Measurements from ENCODE around the gene TMTC2.

The TMTC2 gene

DNA sequence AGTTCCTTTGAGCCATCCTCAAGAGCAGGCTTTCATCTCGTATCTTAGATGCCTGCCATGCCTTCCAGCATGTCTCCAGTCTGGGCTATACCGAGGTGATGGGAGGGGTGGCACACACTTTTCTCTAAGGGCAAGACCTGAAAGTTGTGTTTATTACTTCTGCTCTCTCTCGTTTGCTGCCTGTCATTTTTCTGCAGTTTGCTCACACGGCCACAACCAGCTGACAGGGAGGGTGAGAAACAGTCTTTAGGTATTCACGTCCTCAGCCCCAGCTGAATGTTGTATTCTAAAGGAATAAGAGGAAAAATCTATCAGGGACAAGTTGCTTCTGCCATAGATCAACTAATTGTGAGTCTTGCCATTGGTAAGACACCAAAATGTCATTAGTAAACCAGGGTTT lies 88.0 kb downstream of the TMTC2 start:
- no peak for DNase-seq (ENCODE audit: low read depth)
- H3K4me3 ChIP-seq (replicated peaks; ENCODE audit: low read depth, low read length): no peak overlapping the region
- TF ChIP-seq, protein P1, sequence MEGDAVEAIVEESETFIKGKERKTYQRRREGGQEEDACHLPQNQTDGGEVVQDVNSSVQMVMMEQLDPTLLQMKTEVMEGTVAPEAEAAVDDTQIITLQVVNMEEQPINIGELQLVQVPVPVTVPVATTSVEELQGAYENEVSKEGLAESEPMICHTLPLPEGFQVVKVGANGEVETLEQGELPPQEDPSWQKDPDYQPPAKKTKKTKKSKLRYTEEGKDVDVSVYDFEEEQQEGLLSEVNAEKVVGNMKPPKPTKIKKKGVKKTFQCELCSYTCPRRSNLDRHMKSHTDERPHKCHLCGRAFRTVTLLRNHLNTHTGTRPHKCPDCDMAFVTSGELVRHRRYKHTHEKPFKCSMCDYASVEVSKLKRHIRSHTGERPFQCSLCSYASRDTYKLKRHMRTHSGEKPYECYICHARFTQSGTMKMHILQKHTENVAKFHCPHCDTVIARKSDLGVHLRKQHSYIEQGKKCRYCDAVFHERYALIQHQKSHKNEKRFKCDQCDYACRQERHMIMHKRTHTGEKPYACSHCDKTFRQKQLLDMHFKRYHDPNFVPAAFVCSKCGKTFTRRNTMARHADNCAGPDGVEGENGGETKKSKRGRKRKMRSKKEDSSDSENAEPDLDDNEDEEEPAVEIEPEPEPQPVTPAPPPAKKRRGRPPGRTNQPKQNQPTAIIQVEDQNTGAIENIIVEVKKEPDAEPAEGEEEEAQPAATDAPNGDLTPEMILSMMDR (IDR thresholded peaks at IDR 0.05; ENCODE audit: low read length, missing control alignments): no peak

DNA sequence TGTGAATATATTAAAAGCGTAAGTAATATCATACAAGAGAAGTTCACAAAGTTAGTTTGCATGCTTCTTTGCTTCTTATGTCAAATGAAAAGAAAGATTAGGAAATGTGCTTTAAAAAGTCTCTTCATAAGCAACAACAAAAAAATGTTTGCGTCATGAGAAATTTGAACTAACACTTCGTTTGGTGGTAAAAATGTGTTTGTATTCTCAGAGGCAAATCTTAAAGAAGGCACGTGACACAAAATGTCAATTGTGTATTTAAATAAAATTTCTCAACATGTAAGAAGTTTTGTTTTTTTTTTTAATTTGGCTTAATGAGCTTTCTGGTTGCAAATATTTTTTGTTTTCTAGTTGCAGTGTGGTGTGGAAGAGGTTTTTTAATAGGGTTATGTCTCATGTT lies 93.8 kb downstream of the TMTC2 start:
- DNase-seq (ENCODE audit: low read depth): no peak
- H3K4me3 ChIP-seq (replicated peaks; ENCODE audit: low read depth, low read length): no peak overlapping the region
- TF ChIP-seq, protein P1 (IDR thresholded peaks at IDR 0.05; ENCODE audit: low read length, missing control alignments): no peak

DNA sequence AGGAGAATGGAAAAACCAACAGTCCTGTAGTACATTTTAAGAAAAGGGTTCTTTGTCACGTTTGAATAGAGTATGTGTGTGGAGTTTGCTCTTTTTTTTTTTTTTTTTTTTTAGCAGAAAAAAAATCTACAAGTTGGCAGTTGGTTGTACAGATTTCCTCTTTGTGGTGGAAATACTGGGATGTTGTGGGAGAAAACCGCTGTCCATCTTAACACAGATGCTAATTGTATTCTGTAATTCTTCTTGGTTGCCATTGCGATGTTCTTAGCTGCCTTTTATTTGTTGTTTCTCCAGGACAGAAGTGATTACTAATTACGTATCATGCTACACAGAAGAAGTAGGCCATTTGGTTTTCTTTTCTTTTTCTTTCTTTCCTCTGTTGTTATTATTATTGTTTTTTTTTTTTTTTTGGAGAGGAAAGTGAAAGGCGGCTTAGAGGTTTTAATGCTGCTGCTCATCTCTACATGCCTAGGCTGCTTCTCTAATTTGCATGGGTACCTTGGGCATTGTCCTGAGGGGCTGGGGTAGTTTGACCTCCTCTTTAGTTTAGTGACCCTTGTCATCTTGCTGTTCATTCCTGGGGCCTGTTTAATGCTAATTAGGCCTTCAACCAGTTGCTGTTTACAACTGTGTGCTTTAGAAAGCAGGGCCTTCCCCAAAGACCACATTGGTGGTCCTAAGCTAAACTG lies 94.7 kb downstream of the TMTC2 start:
- no peak for DNase-seq (ENCODE audit: low read depth)
- H3K4me3 ChIP-seq (replicated peaks; ENCODE audit: low read depth, low read length): no peak overlapping the region
- TF ChIP-seq, protein P1 (IDR thresholded peaks at IDR 0.05; ENCODE audit: low read length, missing control alignments): no peak

DNA sequence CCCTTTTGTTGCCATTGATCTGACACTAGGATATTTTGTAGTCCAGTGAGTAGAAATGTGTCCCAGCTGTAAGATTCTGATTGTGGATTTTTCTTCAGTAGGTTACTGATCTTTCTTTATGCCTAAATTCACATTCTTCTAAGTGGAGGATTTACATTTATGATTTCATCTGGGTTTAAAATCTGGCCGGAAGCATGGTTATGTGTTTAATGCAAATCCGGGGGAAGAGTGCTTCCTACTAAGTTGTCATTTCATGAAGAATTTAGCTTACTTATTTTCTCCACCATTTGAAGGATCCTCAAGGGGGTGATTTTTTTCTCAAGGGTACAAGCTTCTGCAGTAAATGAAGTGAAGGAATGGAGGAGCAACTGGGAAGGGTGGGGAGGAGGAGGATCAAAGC lies 96.7 kb downstream of the TMTC2 start:
- no peak overlapping the region for H3K4me3 ChIP-seq (replicated peaks; ENCODE audit: low read depth, low read length)
- DNase-seq (ENCODE audit: low read depth): no peak
- TF ChIP-seq, protein P1 (IDR thresholded peaks at IDR 0.05; ENCODE audit: low read length, missing control alignments): no peak

DNA sequence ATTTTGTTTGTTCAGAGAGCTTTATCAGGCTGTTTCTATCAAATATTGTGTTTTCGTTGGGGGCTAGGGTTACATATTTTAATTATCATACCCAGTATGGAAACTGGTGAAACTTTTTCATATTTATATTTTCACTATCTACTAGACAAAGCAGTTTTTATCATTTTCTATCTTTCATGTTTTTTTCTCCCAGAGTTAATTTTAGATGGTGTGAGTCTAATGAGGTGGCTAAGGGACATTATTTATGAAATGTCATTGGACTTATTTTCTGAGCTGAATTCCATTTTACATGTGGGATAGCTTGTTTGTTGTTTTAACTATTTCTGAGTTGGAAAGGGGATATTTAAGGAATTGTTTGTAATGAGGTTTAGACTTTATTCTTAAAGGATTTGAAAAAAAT lies 100.3 kb downstream of the TMTC2 start:
- DNase-seq (ENCODE audit: low read depth): no peak
- no peak overlapping the region for H3K4me3 ChIP-seq (replicated peaks; ENCODE audit: low read depth, low read length)

DNA sequence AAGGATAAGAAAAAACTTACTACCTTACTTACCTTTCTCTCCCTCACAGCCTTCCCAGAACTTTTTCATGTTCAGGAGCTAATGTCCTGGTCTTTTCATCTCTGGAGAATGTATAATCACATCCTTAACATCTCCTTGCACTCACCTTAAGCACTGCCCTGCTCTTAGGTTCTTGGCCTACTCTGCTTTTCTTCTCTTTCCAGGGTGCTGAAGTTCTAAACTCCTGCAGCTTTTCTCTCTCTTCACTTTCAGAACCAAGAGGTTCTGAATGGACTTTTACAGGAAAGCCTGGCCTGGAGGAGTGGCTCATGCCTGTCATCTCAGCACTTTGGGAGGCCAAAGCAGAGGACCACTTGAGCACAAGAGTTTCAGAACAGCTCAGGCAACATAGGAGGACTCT lies 101.9 kb downstream of the TMTC2 start:
- no peak overlapping the region for H3K4me3 ChIP-seq (replicated peaks; ENCODE audit: low read depth, low read length)
- TF ChIP-seq, protein P1 (IDR thresholded peaks at IDR 0.05; ENCODE audit: low read length, missing control alignments): no peak
- no peak for DNase-seq (ENCODE audit: low read depth)

More for the DNA sequence above, 100.3 kb downstream of the TMTC2 start:
- TF ChIP-seq, protein P1 (IDR thresholded peaks at IDR 0.05; ENCODE audit: low read length, missing control alignments): no peak

DNA sequence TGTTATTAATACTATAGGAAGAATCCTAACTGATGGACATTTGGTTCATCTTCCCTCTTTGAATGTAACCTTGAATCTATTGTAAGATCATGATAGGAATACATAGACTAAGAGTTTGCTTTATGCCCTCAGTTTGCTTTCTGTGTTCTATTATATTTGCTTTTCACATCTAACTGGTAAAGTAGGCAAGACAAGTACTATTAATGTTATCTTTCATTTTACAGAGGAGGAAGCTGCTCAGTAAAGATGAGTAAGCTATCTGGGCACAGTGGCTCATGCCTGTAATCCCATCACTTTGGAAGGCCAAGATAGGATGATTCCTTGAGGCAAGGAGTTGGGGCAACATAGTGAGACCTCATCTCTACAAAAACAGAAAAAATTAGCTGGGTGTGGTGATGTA lies 103.0 kb downstream of the TMTC2 start:
- TF ChIP-seq, protein P1 (IDR thresholded peaks at IDR 0.05; ENCODE audit: low read length, missing control alignments): no peak
- H3K4me3 ChIP-seq (replicated peaks; ENCODE audit: low read depth, low read length): no peak overlapping the region
- no peak for DNase-seq (ENCODE audit: low read depth)

Data from fibroblast of pulmonary artery (primary cell).